NCI-H446 (cell line): Measurements from ENCODE around the gene DGKI.
A peak's percentile ranks its signal among the peaks of the same experiment; 100 is the strongest.

Experiments used
- DNase-seq, 2 experiments: peaks; one replicate each; lab custom pipeline; 2025; lab: John Stamatoyannopoulos, UW

DGKI gene

GRCh38 chr7:137846827-137847567 lies at the start of gene DGKI:
Gene DGKI, minus strand, starts transcription at chr7:137846974.
- DNase-seq = no peak

GRCh38 chr7:137895301-137896221 lies 48.8 kb upstream of the DGKI start:
- DNase-seq = no peak

GRCh38 chr7:137893143-137893742 lies 46.5 kb upstream of the DGKI start:
- DNase-seq = no peak

- DNase-seq = no peak
These were observed 44.4 kb upstream of the DGKI start for GRCh38 chr7:137891016-137891655.

- no peak for DNase-seq
These were observed 43.7 kb upstream of the DGKI start for GRCh38 chr7:137890449-137890921.

- DNase-seq = no peak
These were observed 41.5 kb upstream of the DGKI start for GRCh38 chr7:137888241-137888640.

- no peak for DNase-seq
These were observed 40.0 kb upstream of the DGKI start for GRCh38 chr7:137886746-137887145.

GRCh38 chr7:137886281-137886680 lies 39.5 kb upstream of the DGKI start:
- no peak for DNase-seq

- no peak for DNase-seq
These were observed 38.9 kb upstream of the DGKI start for GRCh38 chr7:137885678-137886077.

GRCh38 chr7:137882806-137883205 lies 36.0 kb upstream of the DGKI start:
- no peak for DNase-seq

- peak in 1 of 2 experiments; percentile 46 for DNase-seq
These were observed 35.5 kb upstream of the DGKI start for GRCh38 chr7:137882261-137882668.

- no peak for DNase-seq
These were observed 35.0 kb upstream of the DGKI start for GRCh38 chr7:137881607-137882260.

GRCh38 chr7:137880432-137880831 lies 33.7 kb upstream of the DGKI start:
- no peak for DNase-seq

- DNase-seq = no peak
These were observed 32.8 kb upstream of the DGKI start for GRCh38 chr7:137879357-137880158.

GRCh38 chr7:137878333-137878961 lies 31.7 kb upstream of the DGKI start:
- DNase-seq = no peak

- DNase-seq = no peak
These were observed 30.4 kb upstream of the DGKI start for GRCh38 chr7:137877027-137877675.

GRCh38 chr7:137875746-137876145 lies 29.0 kb upstream of the DGKI start:
- no peak for DNase-seq

- DNase-seq = peak in 1 of 2 experiments; percentile 5
These were observed 27.4 kb upstream of the DGKI start for GRCh38 chr7:137873979-137874777.

- no peak for DNase-seq
These were observed 26.8 kb upstream of the DGKI start for GRCh38 chr7:137873524-137873923.
